ENCODE measurements around the gene SETMAR. TPM values are rescaled to one million over a fixed set of nuclear protein-coding genes. Genes with fewer than 3 reads are reported as not detected.

SETMAR gene
- total and polyA plus RNA-seq, 2 of the 4 experiments (the other 2 are of a cell fraction), result 12.7 to 18.1 TPM

- H2AK5ac ChIP-seq (ENCODE audit: low read depth, low read length), result no peak overlapping the region
- H3K79me1 ChIP-seq (ENCODE audit: low read depth in 1 of 2, low read length in 2 of 2), result no peaks in the 10 kb centered on the region
- H3K27me3 ChIP-seq (ENCODE audit: control insufficient read depth, insufficient read depth, low read length), result no peaks in the 10 kb centered on the region
- ChIA-PET POLR2A (ENCODE audit: unreplicated experiment) (no interaction called here), CTCF (interaction anchor here (1.3 kb wide), 1 partner anchor 14 kb away, joined by 3 read pairs; no protein-coding TSS in a partner anchor)
- dilution Hi-C loops (cut with HindIII; ENCODE audit: low sequenced_read_pairs, unreplicated experiment), result no loop called here
- no peak overlapping the region for H3K18ac ChIP-seq (ENCODE audit: low read depth, low read length)
- H2AFZ ChIP-seq (replicated peaks; ENCODE audit: low read length, poor library complexity), result no peak overlapping the region
- H3K9ac ChIP-seq (ENCODE audit: low read depth, low read length), result no peak overlapping the region
- no peak overlapping the region; the same call in 1 of the 2 replicates for H4K5ac ChIP-seq (ENCODE audit: low read depth, low read length)
- H3K9me1 ChIP-seq (ENCODE audit: insufficient read depth, low read length), result no peaks in the 10 kb centered on the region
- H3K4me2 ChIP-seq (ENCODE audit: low read depth, low read length), result no peak overlapping the region; the same call in 1 of the 2 replicates
- no peak overlapping the region for H2AK9ac ChIP-seq (replicated peaks; ENCODE audit: low read depth, low read length, poor library complexity)
- no peak overlapping the region for H3K27ac ChIP-seq (ENCODE audit: insufficient read depth, low read length)
- no peak overlapping the region for H2BK5ac ChIP-seq (ENCODE audit: low read depth, low read length, poor library complexity, severe bottlenecking)
- H3K9me3 ChIP-seq (ENCODE audit: control insufficient read depth, insufficient read depth, low read length), result no peaks in the 10 kb centered on the region
- intact Hi-C loops (cut with micrococcal nuclease), result no loop called here
- H2BK20ac ChIP-seq (ENCODE audit: low read depth, low read length), result no peak overlapping the region
- H4K20me1 ChIP-seq (ENCODE audit: insufficient read depth, low read length), result no peaks in the 10 kb centered on the region
- no peak overlapping the region for H3K56ac ChIP-seq (ENCODE audit: extremely low read depth, insufficient read depth, low read length)
- no peak overlapping the region for H2BK120ac ChIP-seq (ENCODE audit: low read depth, low read length)
- no peak overlapping the region for H2BK15ac ChIP-seq (ENCODE audit: low read depth, low read length)
- ATAC-seq (ENCODE audit: low read depth) (no peak; the same call in 1 of the 2 replicates), DNase-seq (no peak)
- H3K4me3 ChIP-seq (ENCODE audit: insufficient read depth, low read depth, low read length), result no peak overlapping the region
- H4K8ac ChIP-seq (ENCODE audit: low read depth in 2 of 2, low read length in 2 of 2), result no peak overlapping the region
- H3K14ac ChIP-seq (replicated peaks; ENCODE audit: low read depth, low read length), result no peak overlapping the region
- H3K4ac ChIP-seq (ENCODE audit: low read depth, low read length), result no peak overlapping the region
- H3K4me1 ChIP-seq (ENCODE audit: control insufficient read depth, insufficient read depth, low read length), result peaks cover 6% of the 10 kb centered on the region; the same call in 1 of the 2 replicates
- TF ChIP-seq POLR2A (IDR thresholded peaks at IDR 0.05; ENCODE audit: low read depth, low read length), result no peak
- no peak for TF ChIP-seq MXI1 (IDR thresholded peaks at IDR 0.05; ENCODE audit: borderline replicate concordance, low read depth, low read length)
- H3K23ac ChIP-seq (ENCODE audit: low read depth, low read length), result no peak overlapping the region
- no TSS peak for BruUV-seq (replicated peaks)
- H3K36me3 ChIP-seq (ENCODE audit: control insufficient read depth, insufficient read depth, low read length), result no peaks in the 10 kb centered on the region
- in situ Hi-C loops (cut with MboI; ENCODE audit: low sequenced_read_pairs), result no loop called here
- WGBS, 2 experiments (ENCODE audit: extremely low coverage in 2 of 2, insufficient read length in 1 of 2), result 30% methylated on average over 2 of the region's 3 CpGs; no CpG with 5 or more reads in 1 of the 2 experiments
- H4K91ac ChIP-seq (ENCODE audit: insufficient read depth, low read depth, low read length), result no peak overlapping the region
Observed at GRCh38 chr3:4336850-4337546, 33.8 kb downstream of the SETMAR start.

Data from IMR-90 (cell line).